GM23338 (cell line): ENCODE data around the gene BEGAIN. TPM values are rescaled to one million over a fixed set of nuclear protein-coding genes. Genes with fewer than 3 reads are reported as not detected.

Experiments used
- ATAC-seq: fragments of 200-7000 bp; cut with Tn5 transposase; 3 replicates; pipeline ENCODE4 v1.9.1; 2020
- DNase-seq: peaks from one replicate; pipeline ENCODE4 v3.0.0-alpha.2; 2015; ENCODE audit warnings: low spot score
- H2AFZ ChIP-seq: fragments of 200-600 bp; sonication (generic); 2 replicates; pipeline ENCODE4 v1.8.0; 2016; ENCODE audit warnings: antibody characterized with exemption, mild to moderate bottlenecking, moderate library complexity
- H3F3A ChIP-seq: fragments of 200-600 bp; sonication (generic); replicated peaks from 2 replicates; pipeline ENCODE4 v1.8.0; 2017; ENCODE audit warnings: antibody characterized with exemption, mixed run types, low read depth
- H3K27ac ChIP-seq: fragments of 200-600 bp; sonication (generic); 2 replicates; pipeline ENCODE4 v1.6.1; 2016; ENCODE audit warnings: low read depth
- H3K27me3 ChIP-seq: fragments of 200-600 bp; sonication (generic); 2 replicates; pipeline ENCODE4 v1.8.0; 2016; ENCODE audit warnings: mild to moderate bottlenecking, mixed run types, moderate library complexity; ENCODE audit not compliant: insufficient read depth
- H3K36me3 ChIP-seq: fragments of 200-600 bp; sonication (generic); 2 replicates; pipeline ENCODE4 v1.8.0; 2016; ENCODE audit warnings: mild to moderate bottlenecking; ENCODE audit not compliant: insufficient read depth
- H3K4me1 ChIP-seq: fragments of 200-600 bp; sonication (generic); 2 replicates; pipeline ENCODE4 v1.8.0; 2016; ENCODE audit warnings: mild to moderate bottlenecking, moderate library complexity; ENCODE audit not compliant: insufficient read depth
- H3K4me2 ChIP-seq: fragments of 200-600 bp; sonication (generic); 2 replicates; pipeline ENCODE4 v1.7.1; 2017; ENCODE audit warnings: mixed run types
- H3K4me3 ChIP-seq: fragments of 200-600 bp; sonication (generic); 2 replicates; pipeline ENCODE4 v1.6.1; 2016; ENCODE audit warnings: mixed run types
- H3K79me2 ChIP-seq: fragments of 200-600 bp; sonication (generic); replicated peaks from 2 replicates; pipeline ENCODE4 v1.8.0; 2017; ENCODE audit warnings: mild to moderate bottlenecking; ENCODE audit not compliant: insufficient read depth
- H3K9me2 ChIP-seq: fragments of 200-600 bp; sonication (generic); 2 replicates; pipeline ENCODE4 v1.8.0; 2017; ENCODE audit not compliant: insufficient read depth
- H4K20me1 ChIP-seq: fragments of 200-600 bp; sonication (generic); replicated peaks from 2 replicates; pipeline ENCODE4 v1.8.0; 2017; ENCODE audit warnings: mild to moderate bottlenecking; ENCODE audit not compliant: insufficient read depth
- H3K27ac Mint-ChIP-seq: 2 replicates; pipeline ENCODE4 v1.8.0; 2020; ENCODE audit warnings: inconsistent platforms, mild to moderate bottlenecking, moderate library complexity, mixed read lengths
- H3K27me3 Mint-ChIP-seq: 3 replicates; pipeline ENCODE4 v1.8.0; 2022; ENCODE audit warnings: low read depth, mild to moderate bottlenecking, moderate library complexity, mixed read lengths, inconsistent platforms; ENCODE audit not compliant: insufficient read depth, poor library complexity
- H3K36me3 Mint-ChIP-seq: 3 replicates; pipeline ENCODE4 v1.8.0; 2021; ENCODE audit warnings: low read depth, mild to moderate bottlenecking, inconsistent platforms, moderate library complexity, mixed read lengths
- H3K4me1 Mint-ChIP-seq: 3 replicates; pipeline ENCODE4 v1.8.0; 2020; ENCODE audit warnings: mild to moderate bottlenecking, inconsistent platforms, mixed read lengths
- H3K4me3 Mint-ChIP-seq: 3 replicates; pipeline ENCODE4 v1.8.0; 2021; ENCODE audit warnings: moderate library complexity, mild to moderate bottlenecking, inconsistent platforms, mixed read lengths
- H3K9me3 Mint-ChIP-seq: 3 replicates; pipeline ENCODE4 v1.8.0; 2020; ENCODE audit warnings: moderate library complexity, mild to moderate bottlenecking, inconsistent platforms, mixed read lengths
- EZH2 ChIP-seq: fragments of 200-600 bp; sonication (generic); IDR thresholded peaks from one replicate; pipeline ENCODE4 v1.8.0; 2017; ENCODE audit warnings: antibody characterized with exemption, mild to moderate bottlenecking, low read depth; ENCODE audit not compliant: unreplicated experiment
- EZH2phosphoT487 ChIP-seq: fragments of 200-600 bp; sonication (generic); IDR thresholded peaks from one replicate; pipeline ENCODE4 v1.8.1; 2018; ENCODE audit warnings: antibody characterized with exemption; ENCODE audit not compliant: unreplicated experiment
- JUNB ChIP-seq: IDR thresholded peaks from one replicate; pipeline ENCODE4 v1.6.1; 2016; ENCODE audit warnings: antibody characterized with exemption; ENCODE audit not compliant: unreplicated experiment
- NANOG ChIP-seq: IDR thresholded peaks from 2 replicates; pipeline ENCODE4 v1.6.1; 2016; ENCODE audit warnings: antibody characterized with exemption, borderline replicate concordance
- polyA plus RNA-seq: library from polyadenylated mRNA; unstranded; fragments of >200 nt; fragmentation: Nextera tagmentation; extraction: Ambion mirVana; gene quantifications from 2 replicates; pipeline ENCODE4 v1.2.1, GENCODE V29; 2016
- total RNA-seq: library from RNA; depleted of rRNA; stranded (reverse); fragments of >200 nt; shearing (Covaris generic); gene quantifications from 2 replicates; pipeline ENCODE4 v1.2.3, GENCODE V29; 2014
- TF ChIP-seq, protein P1 (sequence below): fragments of 250-450 bp; sonication (Bioruptor Pico); IDR thresholded peaks from 2 replicates; pipeline ENCODE4 v1.5.0; 2020; ENCODE audit warnings: mild to moderate bottlenecking, moderate library complexity

BEGAIN gene
- total and polyA plus RNA-seq, 2 experiments from 2014 or later = 0.60 to 2.4 TPM

DNA sequence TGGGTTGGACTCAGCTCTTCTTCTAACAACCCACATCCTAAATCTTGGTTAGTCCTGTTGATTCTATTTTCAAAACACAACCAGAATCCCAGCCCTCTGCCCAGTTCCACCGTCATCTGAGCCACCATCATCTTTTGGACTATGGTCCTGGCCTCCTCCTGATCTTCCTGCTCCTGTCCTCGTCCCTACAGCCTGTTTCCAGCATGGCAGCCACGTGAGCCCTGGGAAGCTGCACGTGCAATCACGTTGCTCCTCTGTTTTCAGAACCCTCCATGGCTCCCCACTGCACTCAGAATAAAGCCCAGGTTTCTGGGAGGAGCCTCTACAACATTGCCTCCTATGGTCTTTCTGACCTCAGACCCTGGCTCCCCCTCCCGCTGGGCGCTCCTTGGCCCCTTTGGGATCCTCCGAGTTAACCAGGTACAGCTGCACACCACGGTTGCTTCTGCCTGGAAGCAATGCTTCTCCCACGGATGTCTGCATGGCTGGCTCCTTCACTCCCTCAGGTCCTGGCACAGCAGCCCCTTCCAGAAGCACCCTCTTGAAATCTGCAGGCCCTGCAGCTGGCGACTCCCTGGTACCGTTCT, 44.5 kb downstream of the BEGAIN start:
- Histone ChIP-seq H3K4me2 (no peak overlapping the region), H3K36me3 (no peaks in the 10 kb centered on the region), H4K20me1 (no peaks in the 10 kb centered on the region), H3K4me1 (no peaks in the 10 kb centered on the region), H2AFZ (no peak overlapping the region), H3K4me3 (no peak overlapping the region), H3F3A (no peaks in the 10 kb centered on the region), H3K27me3 (no peaks in the 10 kb centered on the region), H3K9me2 (no peaks in the 10 kb centered on the region), H3K79me2 (no peaks in the 10 kb centered on the region), H3K27ac (no peak overlapping the region)
- no peak for TF ChIP-seq EZH2phosphoT487
- TF ChIP-seq JUNB = no peak
- TF ChIP-seq EZH2 = no peak
- TF ChIP-seq, protein P1, sequence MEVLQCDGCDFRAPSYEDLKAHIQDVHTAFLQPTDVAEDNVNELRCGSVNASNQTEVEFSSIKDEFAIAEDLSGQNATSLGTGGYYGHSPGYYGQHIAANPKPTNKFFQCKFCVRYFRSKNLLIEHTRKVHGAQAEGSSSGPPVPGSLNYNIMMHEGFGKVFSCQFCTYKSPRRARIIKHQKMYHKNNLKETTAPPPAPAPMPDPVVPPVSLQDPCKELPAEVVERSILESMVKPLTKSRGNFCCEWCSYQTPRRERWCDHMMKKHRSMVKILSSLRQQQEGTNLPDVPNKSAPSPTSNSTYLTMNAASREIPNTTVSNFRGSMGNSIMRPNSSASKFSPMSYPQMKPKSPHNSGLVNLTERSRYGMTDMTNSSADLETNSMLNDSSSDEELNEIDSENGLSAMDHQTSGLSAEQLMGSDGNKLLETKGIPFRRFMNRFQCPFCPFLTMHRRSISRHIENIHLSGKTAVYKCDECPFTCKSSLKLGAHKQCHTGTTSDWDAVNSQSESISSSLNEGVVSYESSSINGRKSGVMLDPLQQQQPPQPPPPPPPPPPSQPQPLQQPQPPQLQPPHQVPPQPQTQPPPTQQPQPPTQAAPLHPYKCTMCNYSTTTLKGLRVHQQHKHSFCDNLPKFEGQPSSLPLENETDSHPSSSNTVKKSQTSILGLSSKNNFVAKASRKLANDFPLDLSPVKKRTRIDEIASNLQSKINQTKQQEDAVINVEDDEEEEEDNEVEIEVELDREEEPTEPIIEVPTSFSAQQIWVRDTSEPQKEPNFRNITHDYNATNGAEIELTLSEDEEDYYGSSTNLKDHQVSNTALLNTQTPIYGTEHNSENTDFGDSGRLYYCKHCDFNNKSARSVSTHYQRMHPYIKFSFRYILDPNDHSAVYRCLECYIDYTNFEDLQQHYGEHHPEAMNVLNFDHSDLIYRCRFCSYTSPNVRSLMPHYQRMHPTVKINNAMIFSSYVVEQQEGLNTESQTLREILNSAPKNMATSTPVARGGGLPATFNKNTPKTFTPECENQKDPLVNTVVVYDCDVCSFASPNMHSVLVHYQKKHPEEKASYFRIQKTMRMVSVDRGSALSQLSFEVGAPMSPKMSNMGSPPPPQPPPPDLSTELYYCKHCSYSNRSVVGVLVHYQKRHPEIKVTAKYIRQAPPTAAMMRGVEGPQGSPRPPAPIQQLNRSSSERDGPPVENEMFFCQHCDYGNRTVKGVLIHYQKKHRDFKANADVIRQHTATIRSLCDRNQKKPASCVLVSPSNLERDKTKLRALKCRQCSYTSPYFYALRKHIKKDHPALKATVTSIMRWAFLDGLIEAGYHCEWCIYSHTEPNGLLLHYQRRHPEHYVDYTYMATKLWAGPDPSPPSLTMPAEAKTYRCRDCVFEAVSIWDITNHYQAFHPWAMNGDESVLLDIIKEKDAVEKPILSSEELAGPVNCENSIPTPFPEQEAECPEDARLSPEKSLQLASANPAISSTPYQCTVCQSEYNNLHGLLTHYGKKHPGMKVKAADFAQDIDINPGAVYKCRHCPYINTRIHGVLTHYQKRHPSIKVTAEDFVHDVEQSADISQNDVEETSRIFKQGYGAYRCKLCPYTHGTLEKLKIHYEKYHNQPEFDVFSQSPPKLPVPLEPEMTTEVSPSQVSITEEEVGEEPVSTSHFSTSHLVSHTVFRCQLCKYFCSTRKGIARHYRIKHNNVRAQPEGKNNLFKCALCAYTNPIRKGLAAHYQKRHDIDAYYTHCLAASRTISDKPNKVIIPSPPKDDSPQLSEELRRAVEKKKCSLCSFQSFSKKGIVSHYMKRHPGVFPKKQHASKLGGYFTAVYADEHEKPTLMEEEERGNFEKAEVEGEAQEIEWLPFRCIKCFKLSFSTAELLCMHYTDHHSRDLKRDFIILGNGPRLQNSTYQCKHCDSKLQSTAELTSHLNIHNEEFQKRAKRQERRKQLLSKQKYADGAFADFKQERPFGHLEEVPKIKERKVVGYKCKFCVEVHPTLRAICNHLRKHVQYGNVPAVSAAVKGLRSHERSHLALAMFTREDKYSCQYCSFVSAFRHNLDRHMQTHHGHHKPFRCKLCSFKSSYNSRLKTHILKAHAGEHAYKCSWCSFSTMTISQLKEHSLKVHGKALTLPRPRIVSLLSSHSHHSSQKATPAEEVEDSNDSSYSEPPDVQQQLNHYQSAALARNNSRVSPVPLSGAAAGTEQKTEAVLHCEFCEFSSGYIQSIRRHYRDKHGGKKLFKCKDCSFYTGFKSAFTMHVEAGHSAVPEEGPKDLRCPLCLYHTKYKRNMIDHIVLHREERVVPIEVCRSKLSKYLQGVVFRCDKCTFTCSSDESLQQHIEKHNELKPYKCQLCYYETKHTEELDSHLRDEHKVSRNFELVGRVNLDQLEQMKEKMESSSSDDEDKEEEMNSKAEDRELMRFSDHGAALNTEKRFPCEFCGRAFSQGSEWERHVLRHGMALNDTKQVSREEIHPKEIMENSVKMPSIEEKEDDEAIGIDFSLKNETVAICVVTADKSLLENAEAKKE = no peak
- TF ChIP-seq NANOG = no peak
- Mint-ChIP-seq H3K4me1 (peaks cover 9% of the 10 kb centered on the region), H3K27me3 (peaks cover 21% of the 10 kb centered on the region), H3K4me3 (no peak overlapping the region), H3K36me3 (no peaks in the 10 kb centered on the region; the same call in 2 of the 3 replicates), H3K9me3 (no peaks in the 10 kb centered on the region), H3K27ac (no peak overlapping the region)
- DNase-seq (no peak), ATAC-seq (no peak)
